Stimulated activated CD4-positive, alpha-beta T cell treated with anti-CD3 and anti-CD28 coated beads, Interleukin-1b, Interleukin-23, amount 100 ng/mL, for 24 hours (primary cell): ENCODE results near the gene PAM.
"Not testable (repeated sequence)": the region's sequence is repeated elsewhere in the genome, so short reads cannot be mapped to it uniquely, and the experiment has no call there.

Experiments used
- DNase-seq, 4 experiments: peaks; one replicate each; pipeline ENCODE4 v3.0.0-alpha.2; 2020; ENCODE audit warnings: low read depth in 4 of 4, low spot score in 1 of 4

The PAM gene

DNA sequence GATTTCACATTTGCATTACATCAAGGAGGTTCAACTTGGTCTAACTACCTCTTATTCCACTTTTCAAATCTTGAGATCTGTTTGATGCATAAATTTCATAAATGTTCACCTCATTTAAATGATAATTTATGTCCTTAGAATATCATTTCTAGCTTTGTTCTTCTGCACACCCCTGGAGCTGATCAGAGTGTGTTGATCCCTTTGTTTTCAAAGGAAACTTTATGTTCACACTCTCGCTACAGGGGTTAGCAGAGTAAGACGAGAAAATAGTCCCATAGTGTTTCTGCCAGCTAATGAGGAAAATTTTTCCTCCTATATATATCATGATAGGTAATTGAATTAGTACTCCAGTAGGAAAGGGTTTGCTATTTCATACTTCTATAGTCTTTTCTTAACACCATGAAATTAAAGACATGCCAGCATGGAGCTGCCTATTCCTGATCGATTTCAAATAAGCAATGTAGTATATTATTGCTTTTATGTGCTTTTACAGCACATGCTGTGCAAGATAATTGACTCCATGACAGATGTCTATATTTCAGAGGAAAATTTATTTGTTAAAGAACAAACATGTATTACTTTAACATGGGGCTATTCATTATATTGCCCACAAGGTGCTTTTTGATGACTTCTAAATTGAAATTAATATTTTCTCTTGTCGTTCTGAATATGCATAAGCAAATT is 4.8 kb upstream of the PAM start:
- no peak for DNase-seq

DNA sequence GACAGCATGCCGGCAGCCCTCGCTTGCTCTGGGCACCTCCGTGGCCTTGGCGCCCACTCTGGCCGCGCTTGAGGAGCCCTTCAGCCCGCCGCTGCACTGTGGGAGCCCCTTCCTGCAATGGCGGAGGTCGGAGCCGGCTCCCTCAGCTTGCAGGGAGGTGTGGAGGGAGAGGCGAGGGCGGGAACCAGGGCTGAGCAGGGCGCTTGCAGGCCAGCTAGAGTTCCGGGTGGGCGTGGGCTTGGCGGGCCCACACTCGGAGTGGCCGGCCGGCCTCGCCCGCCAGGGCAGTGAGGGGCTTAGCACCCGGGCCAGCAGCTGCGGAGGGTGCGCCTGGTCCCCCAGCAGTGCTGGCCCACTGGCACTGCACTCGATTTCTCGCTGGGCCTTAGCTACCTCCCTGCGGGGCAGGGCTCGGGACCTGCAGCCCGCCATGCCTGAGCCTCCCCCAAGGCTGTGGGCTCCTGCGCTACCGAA is 3.2 kb upstream of the PAM start:
- not testable (repeated sequence) for DNase-seq

DNA sequence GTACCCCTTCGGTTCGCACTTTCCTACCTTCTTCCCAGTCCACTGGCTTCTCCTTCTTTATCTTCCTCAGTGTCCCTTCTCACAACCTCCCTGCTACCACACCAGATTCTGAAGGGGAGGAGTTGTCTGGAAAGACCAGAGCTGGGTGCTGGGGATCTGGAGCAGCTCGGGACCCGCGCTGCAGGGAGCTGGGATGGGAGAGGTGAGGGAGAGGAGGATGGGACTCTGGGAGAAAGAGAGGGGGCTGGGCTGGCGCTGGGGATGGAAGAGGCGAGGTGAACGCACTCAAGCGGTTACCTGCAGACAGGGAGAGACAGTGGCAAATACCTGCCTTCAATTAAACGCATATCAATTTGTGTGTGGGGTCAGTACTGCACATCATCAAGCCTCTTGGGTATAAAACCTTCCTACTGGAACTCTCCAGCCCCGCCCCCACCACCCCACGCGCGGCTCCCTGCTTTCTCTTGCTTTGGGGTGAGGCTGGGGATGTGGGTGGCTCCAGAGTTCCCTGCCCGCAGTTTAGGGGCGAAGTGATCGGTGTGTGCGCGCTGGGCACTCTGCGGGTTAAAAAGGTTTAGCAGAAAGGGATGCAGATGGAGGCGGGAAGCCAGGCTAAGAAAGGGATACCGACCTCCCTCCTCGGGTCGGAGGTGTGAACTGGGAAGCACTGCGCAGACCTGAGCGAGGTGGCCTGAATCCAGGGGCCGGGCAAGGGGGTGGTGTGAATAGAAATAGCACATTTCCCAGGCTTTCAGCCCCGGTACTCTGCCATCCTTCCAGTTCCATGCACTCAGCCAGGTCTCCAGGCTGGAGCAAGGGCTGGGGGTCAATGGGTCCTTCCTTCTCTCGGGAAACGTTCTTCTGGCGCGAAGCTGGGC is 977 bp upstream of the PAM start:
- DNase-seq = no peak

DNA sequence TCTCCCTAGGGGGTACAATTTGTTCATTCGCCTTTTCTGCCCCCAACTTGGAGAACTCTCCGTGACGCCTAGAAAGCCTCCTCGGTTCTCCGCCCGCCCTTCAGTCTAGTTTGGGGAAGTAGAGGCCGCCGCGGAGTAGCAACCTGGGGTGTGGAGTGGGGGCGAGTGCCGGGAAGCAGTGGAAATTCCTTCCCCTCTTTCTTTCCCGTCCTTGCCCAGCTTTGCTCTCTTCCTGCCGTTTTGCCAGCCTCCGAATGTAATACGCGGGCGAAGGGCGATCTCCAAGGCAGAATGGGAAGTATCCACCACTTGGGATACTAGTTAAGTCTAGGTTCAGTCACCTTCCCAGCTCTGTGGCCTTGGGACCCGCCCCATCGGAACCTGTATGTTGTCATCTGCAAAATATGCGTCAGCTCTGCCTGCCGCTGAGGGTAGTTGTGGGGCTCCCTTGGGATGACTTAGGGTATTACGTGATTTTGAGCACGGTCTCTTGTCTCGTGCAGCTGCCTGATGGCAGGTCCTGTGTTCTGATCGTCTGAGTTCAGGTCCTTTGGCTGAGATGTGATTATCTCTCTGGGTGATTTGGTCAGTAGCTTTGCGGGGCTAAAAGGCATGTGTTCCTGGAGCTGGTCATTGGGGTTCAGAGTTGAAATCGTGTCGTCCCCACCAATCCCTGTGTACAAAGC is 724 bp downstream of the PAM start:
- DNase-seq = peak in 3 of 4 experiments; percentile 28 to 71 (median 63)

DNA sequence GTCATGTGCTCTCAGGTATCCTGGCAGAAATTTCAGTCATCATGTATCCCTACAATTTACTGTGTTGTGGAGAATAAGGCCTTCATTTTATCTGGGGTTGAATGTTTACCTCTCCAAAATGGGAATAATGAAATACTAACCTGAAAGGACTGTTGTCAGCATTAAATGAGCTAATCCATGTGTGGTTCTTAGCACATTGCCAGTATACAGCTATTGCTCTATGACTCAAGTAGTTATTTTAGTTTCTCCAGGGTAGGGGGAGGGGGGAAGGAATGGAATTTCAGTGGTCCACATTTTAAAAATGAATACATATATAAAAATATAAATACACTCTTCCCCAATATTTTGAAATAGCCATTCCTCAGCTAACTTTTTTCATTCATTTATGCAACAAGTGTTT is 3.5 kb downstream of the PAM start:
- no peak for DNase-seq

DNA sequence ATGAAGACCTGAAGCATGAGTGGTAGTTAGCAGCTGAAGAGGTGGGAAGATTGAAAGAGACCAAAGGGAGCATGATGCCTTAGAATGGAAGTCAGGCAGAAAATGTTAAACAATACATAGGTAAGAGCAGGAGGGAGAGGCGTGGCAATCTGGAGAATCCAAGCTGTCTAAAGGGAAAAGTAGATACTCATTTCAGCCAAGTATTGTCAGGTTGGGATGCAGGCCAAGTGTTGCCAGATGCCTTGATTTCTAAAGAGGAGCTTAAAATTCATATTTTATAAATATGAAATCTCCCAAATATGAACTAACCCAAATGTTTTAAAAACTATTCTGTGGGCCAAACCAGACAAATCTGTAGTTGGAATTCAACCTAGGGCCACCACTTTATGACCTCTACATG is 4.2 kb downstream of the PAM start:
- DNase-seq = no peak

DNA sequence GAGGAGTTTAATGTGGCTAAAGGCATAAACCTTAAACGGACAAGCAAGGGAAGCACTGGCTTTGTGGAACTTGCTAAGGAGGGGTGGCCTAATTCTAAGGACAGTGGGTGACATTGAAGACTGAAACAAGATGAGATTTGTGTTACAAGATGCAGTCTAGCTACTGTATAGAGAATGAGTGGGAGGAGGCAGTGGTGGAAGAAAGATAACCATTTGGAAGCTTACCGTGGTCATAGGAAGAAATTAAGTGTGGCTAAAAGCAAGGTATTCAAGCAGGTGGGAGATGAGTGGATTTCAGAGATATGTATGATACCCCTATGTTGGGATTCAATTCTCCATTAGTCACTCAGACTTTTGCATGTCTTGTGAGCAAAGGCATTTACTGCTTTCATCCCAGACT is 4.6 kb downstream of the PAM start:
- no peak for DNase-seq

DNA sequence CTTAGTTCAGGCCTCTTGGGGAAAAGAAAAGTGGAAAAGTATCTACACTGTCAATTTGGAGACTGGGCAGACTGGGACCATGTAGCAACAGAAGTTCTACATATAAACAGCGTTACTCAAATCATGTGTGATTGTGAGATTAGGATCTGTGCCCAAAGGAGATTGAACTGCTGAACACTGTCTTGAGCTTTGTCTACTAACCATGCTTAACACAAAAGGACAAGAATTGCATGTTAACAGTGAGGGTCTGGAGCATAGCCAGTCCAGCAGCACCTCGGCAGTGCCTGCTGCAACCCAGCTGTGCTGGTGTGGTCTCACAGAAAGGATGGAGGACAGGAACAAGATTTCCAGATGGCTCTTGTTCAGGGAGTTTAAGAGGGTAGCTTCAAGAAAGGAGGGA is 5.7 kb downstream of the PAM start:
- no peak for DNase-seq

DNA sequence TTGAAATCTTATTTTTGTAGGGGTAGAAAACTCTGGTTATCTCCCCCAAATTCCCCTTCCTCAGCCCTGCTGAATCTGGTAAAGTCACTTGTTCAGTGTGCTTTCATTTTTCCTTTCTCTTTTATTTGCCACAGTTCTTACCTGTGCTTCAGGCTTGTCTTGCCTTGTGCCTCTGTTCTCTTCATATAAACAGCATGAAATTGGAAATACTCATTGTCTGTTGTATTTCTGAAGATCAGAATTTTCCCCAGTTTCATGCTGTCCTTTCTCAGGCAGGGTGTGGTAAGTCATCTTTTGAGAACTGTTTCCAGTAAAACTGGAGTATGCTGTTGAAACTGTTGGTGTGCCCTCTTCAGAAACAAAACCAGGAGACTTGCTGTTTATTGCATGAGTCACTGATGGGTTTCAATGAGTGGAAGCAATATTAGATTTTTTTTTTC is 7.0 kb downstream of the PAM start:
- DNase-seq = no peak

DNA sequence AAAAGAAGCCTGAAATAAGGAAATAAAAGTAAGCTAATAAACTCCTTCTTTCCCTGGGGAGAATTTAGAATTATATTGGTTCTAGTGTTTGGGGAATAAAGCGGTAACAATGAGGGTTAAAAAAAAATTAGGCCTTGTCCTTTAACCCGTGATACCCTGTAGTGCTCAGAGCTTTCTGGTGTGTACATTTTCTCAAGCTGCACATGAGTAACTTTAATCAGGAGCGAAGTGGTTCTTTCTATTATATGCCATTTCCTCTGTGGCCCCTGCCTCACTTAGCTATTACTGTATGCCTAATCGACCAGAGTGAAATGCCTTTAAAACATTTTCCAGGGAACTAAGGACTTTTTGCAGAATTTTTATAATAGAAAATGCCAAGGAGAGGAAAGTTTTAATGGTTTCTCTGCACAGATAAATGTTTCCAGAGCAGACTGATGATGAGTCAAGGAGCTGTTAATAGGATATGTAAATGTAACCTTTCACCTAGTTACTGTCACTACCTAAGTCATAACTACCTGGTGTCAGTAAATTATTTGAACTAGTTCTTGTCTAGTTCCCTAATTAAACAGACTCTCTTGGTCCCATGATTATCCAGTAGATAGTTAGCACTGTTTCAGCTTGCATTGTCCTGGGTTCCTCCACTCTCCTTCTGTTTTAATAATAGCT is 7.6 kb downstream of the PAM start:
- DNase-seq = no peak

DNA sequence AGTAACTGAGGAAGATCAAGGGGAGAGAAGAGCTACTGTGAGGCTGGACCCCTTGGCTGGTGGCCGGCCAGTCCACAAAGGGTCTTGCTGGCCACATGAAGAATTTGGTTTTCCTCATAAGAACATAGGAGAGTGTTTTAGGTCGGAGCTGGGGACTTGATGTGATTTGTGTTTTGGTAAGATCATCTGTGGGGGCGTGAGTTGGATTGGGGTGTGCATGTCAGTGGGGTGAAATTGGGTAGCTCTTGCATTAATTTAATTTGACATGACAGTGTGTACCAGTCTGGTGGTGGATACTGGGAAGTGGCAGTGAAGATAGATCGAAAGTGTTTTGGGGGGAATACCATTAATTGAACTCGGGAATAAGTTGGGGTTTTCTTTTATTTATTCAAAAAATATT is 8.6 kb downstream of the PAM start:
- DNase-seq = no peak

DNA sequence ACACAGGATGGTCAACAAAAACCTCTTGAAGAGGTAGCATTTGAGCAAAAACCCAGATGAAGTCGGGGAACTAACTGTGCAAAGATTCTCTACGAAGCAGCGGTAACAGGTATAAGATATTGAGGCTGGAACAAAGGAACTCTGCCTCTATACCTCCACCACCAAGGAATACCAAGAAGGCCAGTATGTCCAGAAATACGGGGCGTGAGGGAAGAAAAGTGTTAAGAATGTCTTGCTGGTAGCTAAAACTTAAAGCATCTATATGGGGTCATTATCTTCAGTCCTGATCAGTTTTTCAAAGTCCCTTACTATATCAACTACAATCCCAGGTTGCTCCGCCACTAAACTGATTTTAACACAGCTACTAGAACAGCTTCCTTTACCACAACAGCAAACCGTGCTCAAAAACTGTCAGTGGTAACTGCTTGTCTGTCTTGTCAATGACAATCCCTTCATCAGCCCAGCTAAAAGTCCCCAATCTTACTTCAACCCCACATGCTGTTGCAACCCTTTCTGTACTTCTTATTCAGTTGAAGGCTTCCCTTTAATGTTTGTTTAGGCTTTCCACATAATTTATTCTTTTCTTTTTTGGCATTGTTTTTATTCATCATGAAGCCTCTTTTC is 9.4 kb downstream of the PAM start:
- no peak for DNase-seq

DNA sequence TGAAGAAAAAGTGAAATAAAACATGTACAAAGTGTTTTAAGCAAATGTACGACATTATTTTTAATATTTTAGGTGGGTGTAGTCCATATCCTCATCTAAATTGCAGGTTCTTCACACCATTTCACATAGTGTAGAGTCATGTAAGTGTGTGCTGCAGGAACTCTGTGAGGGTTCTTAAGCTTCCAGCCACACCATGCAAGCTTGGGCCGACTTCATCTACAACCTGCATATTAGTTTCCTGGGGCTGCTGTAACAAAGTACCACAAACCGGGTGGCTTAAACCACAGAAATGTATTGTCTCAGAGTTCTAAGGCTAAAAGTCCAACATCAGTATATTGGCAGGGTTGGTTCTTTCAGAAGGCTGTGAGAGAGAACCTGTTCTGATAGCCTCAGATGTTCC is 10.2 kb downstream of the PAM start:
- no peak for DNase-seq

DNA sequence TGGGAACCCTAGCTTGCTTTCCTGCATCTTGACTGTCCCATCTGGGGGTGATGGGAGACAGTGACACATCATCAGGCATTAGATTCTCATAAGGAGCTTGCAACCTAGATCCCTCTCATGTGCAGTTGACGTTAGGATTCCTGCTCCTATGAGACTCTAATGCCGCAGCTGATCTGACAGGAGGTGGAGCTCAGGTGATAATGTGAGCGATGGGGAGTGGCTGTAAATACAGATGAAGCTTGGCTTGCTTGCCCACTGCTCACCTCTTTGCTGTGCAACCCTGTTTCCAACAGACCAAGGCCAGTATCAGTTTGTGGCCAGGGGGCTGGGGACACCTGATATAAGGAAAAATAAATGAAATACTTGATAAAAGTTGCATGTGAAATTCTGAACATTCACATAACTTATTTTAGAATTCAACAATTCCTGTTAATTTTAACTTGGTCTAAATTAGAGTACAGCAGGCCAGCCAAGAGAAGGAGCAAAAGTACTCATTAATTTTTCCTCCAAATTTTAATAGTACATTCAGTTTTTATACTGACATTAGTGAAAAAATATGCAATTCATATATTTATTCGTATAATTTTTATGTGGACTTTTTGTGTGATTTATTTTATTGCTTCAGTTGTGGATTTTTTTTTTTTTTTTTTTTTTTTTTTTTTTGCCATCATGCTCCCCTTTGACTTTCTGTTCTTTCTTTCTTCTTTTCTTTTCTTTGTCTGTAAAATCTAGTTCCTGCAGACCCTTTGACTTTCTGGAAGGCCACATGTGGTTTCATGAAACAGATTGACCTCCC is 11.4 kb downstream of the PAM start:
- DNase-seq = no peak

DNA sequence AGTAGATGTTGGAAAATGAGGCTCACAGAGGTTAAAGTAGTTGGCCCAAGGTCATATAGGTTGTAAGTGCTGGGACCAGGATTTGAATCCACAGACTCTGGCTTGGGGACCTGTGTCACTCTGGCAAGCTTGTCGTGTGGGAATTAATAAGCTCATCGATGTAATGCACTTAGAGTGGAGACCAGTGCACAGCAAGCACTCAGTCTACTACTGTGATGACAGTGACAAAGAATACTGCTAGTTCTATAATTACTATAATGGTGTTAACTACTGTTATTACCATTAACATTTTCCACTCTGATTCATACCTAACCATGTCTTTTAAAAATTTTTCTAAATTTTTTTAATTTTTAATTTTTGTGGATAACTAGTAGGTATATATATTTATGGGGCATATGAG is 12.8 kb downstream of the PAM start:
- no peak for DNase-seq

DNA sequence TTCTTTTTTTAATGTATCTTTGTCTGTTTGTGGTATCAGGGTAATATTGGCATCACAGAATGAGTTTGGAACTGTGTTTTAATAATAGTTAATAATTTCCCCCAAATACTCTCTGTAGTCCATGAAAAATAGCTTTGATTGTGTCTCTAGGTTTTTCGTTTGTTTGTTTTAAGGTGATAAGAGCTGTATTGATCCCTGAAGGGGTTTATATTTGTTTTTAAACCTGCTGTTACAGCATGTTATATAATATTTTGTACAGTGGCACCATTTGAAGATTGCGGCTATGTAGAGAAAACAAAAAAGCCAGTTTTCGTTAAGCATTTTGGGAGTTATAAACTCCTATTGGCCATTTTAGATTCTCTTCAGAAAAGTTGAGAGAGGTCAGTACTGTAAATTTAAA is 15.7 kb downstream of the PAM start:
- no peak for DNase-seq

DNA sequence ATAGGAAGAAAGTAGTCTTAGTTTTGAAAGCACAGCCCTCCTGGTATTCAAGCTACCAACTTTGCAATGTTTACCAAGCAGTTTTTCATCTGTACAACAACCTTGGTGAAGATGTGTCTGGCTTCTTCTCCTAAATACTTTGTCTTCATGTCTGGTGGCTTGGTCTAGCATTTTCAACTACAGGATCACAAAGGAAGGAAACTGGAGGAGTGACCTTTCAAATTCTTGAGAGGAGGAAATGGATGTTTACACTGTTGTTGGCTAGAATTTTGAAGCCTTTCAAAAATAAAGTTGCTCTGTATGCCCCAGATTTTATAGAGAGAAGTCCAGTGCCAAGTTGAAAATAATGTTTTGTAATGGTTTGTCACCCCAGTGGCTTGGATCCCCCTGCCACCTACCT is 16.3 kb downstream of the PAM start:
- no peak for DNase-seq

DNA sequence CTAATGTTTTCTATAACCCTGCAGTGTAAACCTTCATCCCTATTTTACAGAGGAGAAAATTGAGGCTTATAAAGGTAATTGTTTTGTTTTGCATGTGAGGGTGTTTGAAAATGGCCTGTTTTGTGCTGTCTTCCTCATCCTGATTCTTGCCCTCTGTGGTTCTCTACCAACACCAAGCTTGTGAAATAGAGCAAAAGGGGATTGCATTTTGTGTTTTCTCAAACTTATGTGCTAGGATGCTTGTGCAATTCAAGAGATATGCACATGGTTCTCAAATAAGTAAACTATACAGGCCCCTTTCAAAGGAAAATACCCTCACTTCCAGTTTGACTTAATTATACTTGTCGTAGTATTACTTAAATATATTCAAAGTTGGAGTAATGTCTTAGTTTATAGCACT is 17.2 kb downstream of the PAM start:
- DNase-seq = no peak

DNA sequence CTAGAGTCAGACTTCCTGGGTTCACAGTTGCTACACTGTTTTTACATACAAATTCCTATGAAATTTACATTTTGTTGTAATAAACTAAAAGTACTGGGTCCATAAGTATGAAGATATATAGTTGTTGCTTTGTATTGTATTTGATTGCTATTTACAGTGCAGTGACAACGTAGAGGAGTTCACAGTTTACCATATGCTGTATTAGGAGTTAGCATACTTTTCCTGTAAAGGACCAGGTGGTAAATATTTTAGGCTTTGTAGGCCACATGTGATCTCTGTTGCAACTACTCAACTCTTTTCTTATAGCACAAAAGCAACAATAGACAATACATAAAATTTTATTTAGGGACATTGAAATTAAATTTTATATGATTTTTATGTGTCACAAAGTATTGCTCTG is 18.0 kb downstream of the PAM start:
- no peak for DNase-seq

DNA sequence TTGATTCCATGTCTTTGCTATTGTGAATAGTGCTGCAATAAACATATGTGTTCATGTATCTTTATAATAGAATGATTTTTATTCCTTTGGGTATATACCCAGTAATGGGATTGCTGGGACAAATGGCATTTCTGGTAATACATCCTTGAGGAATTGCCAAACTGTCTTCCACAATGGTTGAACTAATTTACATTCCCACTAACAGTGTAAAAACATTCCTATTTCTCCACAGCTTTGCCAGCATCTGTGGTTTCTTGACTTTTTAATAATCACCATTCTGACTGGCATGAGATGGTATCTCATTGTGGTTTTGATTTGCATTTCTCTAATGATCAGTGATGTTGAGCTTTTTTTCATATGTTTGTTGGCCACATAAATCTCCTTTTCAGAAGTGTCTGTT is 20.7 kb downstream of the PAM start:
- DNase-seq = not testable (repeated sequence)
